HUDEP-2 (cell line): ENCODE measurements around the gene ZBTB20.
"Not testable (repeated sequence)": the region's sequence is repeated elsewhere in the genome, so short reads cannot be mapped to it uniquely, and the experiment has no call there.

Experiments
- DNase-seq, 76 experiments: peaks; one replicate each; lab custom pipeline; 2025; ENCODE audit not compliant: unreplicated experiment in 76 of 76; lab: John Stamatoyannopoulos, UW

ZBTB20 gene

GRCh38 chr3:114694251-114694650, 452.8 kb downstream of the ZBTB20 start:
- DNase-seq, result no peak

DNA sequence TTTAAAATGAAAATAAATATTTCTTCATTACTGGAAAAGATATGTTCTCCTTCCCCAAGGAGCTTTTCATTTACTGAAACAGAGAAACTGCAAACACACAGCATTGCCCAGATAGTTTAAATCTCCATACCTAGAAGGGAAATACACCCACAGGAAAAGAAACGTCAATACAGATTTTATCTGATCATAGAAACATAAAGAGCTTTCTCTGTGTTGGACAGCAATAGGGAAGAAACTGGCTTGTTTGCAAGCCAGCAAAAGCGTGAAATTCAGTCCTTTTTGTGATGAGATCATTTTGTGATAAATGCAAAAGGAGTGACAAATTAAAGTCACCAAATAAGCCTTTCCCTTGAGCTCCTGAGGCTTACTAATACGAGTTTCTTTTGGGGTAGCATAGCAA, 455.2 kb downstream of the ZBTB20 start:
- DNase-seq, result no peak

GRCh38 chr3:114690911-114691310, 456.2 kb downstream of the ZBTB20 start:
- DNase-seq, result no peak

GRCh38 chr3:114687151-114687550, 459.9 kb downstream of the ZBTB20 start:
- no peak for DNase-seq

DNA sequence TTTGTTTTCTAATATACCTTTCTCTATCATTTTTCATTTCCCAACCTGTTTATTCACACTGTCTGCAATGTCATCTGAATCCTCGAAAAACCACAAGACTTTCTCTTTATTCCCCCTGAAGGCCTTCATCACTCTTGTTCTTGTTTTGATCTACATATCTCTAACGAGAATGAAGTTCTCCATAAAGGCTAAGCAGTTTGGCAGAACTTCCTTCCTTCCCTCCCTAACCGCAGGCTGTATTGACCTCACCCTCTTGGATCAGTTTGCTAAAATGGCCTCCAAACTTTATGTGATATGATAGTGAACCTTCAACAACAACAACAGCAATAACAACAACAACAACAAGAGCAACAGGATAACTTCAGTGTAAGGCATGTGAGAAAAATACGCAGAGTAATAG, 460.5 kb downstream of the ZBTB20 start:
- no peak for DNase-seq

- no peak for DNase-seq
Observed at GRCh38 chr3:114685161-114685560, 461.9 kb downstream of the ZBTB20 start.

DNA sequence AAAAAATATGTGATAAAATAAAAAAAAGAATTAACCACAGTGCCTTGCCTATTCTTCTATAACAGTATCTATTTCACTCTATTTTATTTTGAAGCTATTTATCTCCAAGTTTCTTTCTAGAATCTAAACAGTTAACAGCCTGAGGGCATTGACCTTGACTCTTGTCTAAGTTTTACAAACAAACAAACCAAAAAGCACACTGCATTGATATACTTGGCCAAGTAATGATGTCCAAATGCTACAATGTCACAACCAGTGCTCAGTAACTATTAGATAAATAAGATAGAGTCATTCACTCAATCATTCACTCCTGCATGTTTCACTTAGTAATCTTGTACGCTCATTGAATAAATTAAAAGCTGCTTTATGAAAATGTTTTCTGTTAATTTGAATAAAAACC, 466.8 kb downstream of the ZBTB20 start:
- DNase-seq, result no peak

DNA sequence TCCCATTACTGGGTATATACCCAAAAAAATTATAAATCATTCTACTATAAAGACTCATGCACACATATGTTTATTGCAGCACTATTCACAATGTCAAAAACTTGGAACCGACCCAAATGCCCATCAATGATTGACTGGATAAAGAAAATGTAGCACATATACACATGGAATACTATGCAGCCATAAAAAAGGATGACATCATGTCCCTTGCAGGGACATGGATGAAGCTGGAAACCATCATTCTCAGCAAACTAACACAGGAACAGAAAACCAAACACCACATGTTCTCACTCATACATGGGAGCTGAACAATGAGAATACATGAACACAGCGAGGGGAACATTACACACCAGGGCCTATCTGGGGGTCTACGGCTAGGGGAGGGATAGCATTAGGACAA, 467.3 kb downstream of the ZBTB20 start:
- not testable (repeated sequence) for DNase-seq

- DNase-seq, result no peak
Observed at GRCh38 chr3:114675104-114675503, 472.0 kb downstream of the ZBTB20 start.

DNA sequence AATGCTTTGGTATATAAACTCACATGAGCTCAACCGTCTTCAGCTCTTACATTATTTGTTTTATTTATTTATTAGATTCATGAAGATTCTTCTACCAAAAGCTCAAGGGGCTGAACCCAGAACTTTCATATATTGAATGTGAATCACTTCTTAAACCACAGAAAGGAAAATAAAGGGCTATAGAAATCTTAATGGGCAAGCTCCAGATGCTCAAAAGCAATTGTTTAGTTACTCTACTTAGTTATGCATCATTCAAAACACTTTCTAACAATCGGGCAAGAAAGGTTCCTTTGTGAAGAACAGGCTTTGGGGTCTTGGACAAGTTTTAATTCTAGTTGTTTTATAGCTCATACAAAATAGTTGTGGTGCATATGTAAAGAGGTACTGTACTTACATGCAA, 473.1 kb downstream of the ZBTB20 start:
- no peak for DNase-seq

DNA sequence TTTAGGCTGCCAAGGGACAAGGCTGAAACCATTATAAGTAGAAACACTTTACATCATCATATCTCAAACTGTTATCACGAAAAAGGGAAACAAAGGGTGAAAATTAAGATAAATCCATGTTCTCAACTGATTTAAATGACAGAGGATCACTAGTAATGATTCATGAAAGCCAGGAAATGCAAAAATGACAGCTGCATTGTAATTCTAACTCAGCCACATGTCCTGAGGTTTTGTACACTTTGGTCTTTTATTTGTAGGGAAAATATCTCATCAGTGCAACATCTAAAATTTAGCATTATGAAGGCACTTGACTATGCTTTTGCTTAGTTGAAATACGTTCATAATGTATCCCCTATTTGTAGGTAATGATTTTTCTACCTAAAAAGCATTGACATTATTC, 473.6 kb downstream of the ZBTB20 start:
- DNase-seq, result no peak

DNA sequence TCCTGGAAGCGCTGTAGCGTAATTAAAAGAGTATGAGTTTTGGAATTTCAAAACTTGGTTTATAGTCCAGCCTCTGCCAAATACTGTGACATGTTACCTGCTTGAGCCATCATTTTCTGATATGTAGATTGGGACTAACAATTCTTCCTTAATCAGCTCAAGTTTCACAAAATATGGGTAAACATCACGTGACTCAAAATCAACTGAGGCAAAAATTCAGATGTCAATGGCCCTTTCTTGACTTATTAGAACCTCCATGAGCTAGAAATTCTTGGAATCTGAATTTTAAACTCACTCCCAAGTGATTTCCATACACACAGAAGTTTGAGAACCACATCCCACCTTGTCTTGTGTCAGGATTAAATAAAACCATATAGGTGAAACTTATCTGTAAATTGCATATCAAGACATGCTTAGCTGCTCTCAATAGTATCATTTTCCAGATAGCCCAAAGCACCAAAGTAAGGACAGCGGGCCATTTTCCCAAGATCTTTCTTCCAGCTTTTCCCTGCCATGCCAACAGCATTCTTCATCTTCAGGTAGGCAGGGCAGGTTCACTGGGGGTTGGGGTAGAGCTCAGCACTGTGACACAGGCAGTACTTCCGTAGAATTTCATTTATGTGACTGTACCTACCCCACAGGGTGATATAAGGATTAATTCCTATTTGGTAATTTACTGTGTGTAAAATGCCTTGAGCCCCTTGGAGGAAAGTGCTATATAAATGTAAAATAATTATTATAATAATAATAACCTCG, 474.2 kb downstream of the ZBTB20 start:
- DNase-seq, result no peak

GRCh38 chr3:114671741-114672510, 475.2 kb downstream of the ZBTB20 start:
- DNase-seq, result no peak

DNA sequence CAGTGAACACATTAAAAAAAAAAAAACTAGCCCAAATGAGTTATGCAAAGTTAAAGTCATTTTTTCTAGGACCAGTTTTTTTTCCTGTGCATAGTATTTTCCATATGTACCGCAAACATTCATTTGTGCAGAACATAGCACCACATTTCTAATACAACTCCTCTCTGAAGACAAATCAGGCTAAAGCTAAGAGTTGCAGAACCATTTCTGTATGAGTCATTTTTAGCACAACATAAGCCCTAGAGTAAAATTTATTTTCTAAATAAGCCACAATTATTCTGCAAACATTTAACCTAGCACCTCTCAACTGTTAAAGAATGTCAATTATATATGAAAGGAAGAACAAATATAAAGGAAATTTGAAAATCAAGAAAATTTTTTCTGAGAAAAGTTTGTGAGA, 477.5 kb downstream of the ZBTB20 start:
- no peak for DNase-seq

GRCh38 chr3:114668099-114668498, 479.0 kb downstream of the ZBTB20 start:
- DNase-seq, result no peak

- no peak for DNase-seq
Observed at GRCh38 chr3:114666623-114667022, 480.5 kb downstream of the ZBTB20 start.

DNA sequence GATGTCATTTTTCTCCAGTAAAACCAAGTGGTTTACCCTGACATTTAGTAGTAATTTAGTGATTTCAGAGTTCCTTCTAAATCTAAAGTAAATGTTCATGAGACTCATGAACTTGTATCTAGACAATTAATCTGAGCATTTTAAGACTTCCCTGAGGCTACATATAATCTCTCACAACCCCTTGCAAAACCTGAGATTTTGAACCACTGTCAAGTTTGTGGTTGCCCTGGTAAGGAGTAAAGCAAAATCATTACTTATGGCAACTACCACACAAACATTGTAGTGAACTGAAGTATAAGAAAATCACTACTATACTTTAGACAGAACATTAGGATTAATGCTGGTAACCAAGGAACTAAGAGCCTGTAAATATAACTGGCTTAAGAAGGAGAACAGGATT, 483.1 kb downstream of the ZBTB20 start:
- no peak for DNase-seq

GRCh38 chr3:114660808-114661207, 486.3 kb downstream of the ZBTB20 start:
- no peak for DNase-seq

- no peak for DNase-seq
Observed at GRCh38 chr3:114660124-114660523, 487.0 kb downstream of the ZBTB20 start.

GRCh38 chr3:114659109-114660061, 487.7 kb downstream of the ZBTB20 start:
- no peak for DNase-seq

- DNase-seq, result no peak
Observed at GRCh38 chr3:114651555-114651954, 495.5 kb downstream of the ZBTB20 start.
